Astrocyte (in vitro differentiated cells and primary cell): Measurements from ENCODE around the gene SUMF1. TPM values are rescaled to one million over a fixed set of nuclear protein-coding genes. Genes with fewer than 3 reads are reported as not detected.

Source experiments
- DNase-seq: peaks from one replicate; pipeline ENCODE4 v3.0.0-alpha.2; 2010; ENCODE audit warnings: low read depth
- FAIRE-seq: peaks from 2 replicates; lab custom pipeline; 2011; peaks lifted over from hg19 to GRCh38; lab: Jason Lieb, UNC
- H2AFZ ChIP-seq: 2 replicates; pipeline ENCODE4 v1.6.0; 2012; ENCODE audit warnings: low read depth, low read length, inconsistent platforms
- H3K27ac ChIP-seq: 2 replicates; pipeline ENCODE4 v1.5.1; 2011; ENCODE audit warnings: low read depth, low read length, inconsistent platforms
- H3K27me3 ChIP-seq: 2 replicates; pipeline ENCODE4 v1.6.0; 2011; ENCODE audit warnings: low read length, inconsistent platforms; ENCODE audit not compliant: insufficient read depth
- H3K36me3 ChIP-seq: 2 replicates; pipeline ENCODE4 v1.5.1; 2011; ENCODE audit warnings: low read length, inconsistent platforms; ENCODE audit not compliant: insufficient read depth
- H3K4me1 ChIP-seq: 2 replicates; pipeline ENCODE4 v1.5.1; 2011; ENCODE audit warnings: low read length, inconsistent platforms; ENCODE audit not compliant: insufficient read depth
- H3K4me2 ChIP-seq: 2 replicates; pipeline ENCODE4 v1.6.0; 2012; ENCODE audit warnings: low read length, inconsistent platforms
- H3K4me3 ChIP-seq: 2 replicates; pipeline ENCODE4 v1.5.1; 2011; ENCODE audit warnings: low read depth, mild to moderate bottlenecking, low read length, inconsistent platforms; ENCODE audit not compliant: insufficient read depth
- H3K79me2 ChIP-seq: 2 replicates; pipeline ENCODE4 v1.6.0; 2012; ENCODE audit warnings: mild to moderate bottlenecking, low read length, inconsistent platforms; ENCODE audit not compliant: insufficient read depth
- H3K9ac ChIP-seq: 2 replicates; pipeline ENCODE4 v1.6.0; 2012; ENCODE audit warnings: mild to moderate bottlenecking, low read length, inconsistent platforms
- H3K9me3 ChIP-seq: 2 replicates; pipeline ENCODE4 v1.5.1; 2012; ENCODE audit warnings: low read depth, mild to moderate bottlenecking, low read length, inconsistent platforms; ENCODE audit not compliant: insufficient read depth
- H4K20me1 ChIP-seq: 2 replicates; pipeline ENCODE4 v1.6.0; 2012; ENCODE audit warnings: low read length, inconsistent platforms; ENCODE audit not compliant: insufficient read depth
- H3K27ac Mint-ChIP-seq: one replicate; pipeline ENCODE4 v1.8.0; 2021; ENCODE audit warnings: mild to moderate bottlenecking, mixed read lengths; ENCODE audit not compliant: unreplicated experiment
- H3K27me3 Mint-ChIP-seq: one replicate; pipeline ENCODE4 v1.8.0; 2021; ENCODE audit warnings: low read depth, mixed read lengths; ENCODE audit not compliant: unreplicated experiment
- H3K36me3 Mint-ChIP-seq: one replicate; pipeline ENCODE4 v1.8.0; 2021; ENCODE audit warnings: low read depth, mixed read lengths; ENCODE audit not compliant: unreplicated experiment
- H3K4me1 Mint-ChIP-seq: one replicate; pipeline ENCODE4 v1.8.0; 2021; ENCODE audit warnings: low read depth, mixed read lengths; ENCODE audit not compliant: unreplicated experiment
- H3K4me3 Mint-ChIP-seq: one replicate; pipeline ENCODE4 v1.8.0; 2021; ENCODE audit warnings: mild to moderate bottlenecking, moderate library complexity, mixed read lengths; ENCODE audit not compliant: unreplicated experiment
- H3K9me3 Mint-ChIP-seq: one replicate; pipeline ENCODE4 v1.8.0; 2021; ENCODE audit warnings: mild to moderate bottlenecking, mixed read lengths; ENCODE audit not compliant: unreplicated experiment
- CTCF ChIP-seq: IDR thresholded peaks from 2 replicates; pipeline ENCODE4 v1.5.1; 2011; ENCODE audit warnings: low read depth, mild to moderate bottlenecking, inconsistent platforms, low read length, moderate library complexity; ENCODE audit not compliant: insufficient read depth
- EZH2 ChIP-seq: IDR thresholded peaks from 2 replicates; pipeline ENCODE4 v1.6.1; 2012; ENCODE audit warnings: mild to moderate bottlenecking, low read length, inconsistent platforms; ENCODE audit not compliant: insufficient read depth
- total RNA-seq: library from RNA; stranded (reverse); gene quantifications from 2 replicates; pipeline ENCODE4 v1.2.1, GENCODE V29; 2021

Gene SUMF1
- total RNA-seq, 1 donor from 2014 or later, result 17.4 TPM

GRCh38 chr3:4447295-4447999, 19.6 kb downstream of the SUMF1 start:
- no peaks in the 10 kb centered on the region for H3K79me2 ChIP-seq
- no peak overlapping the region for H3K4me3 ChIP-seq
- no peaks in the 10 kb centered on the region for H3K27me3 ChIP-seq
- Mint-ChIP-seq H3K27me3 (no peaks in the 10 kb centered on the region), H3K9me3 (no peaks in the 10 kb centered on the region), H3K4me3 (no peak overlapping the region), H3K36me3 (peaks cover under 1% of the 10 kb centered on the region), H3K4me1 (no peaks in the 10 kb centered on the region), H3K27ac (no peak overlapping the region)
- no peak for FAIRE-seq
- no peaks in the 10 kb centered on the region for H3K9me3 ChIP-seq
- no peaks in the 10 kb centered on the region for H3K36me3 ChIP-seq
- H3K4me1 ChIP-seq, result no peaks in the 10 kb centered on the region
- DNase-seq, result no peak
- TF ChIP-seq CTCF (no peak), EZH2 (no peak)
- H3K4me2 ChIP-seq, result no peak overlapping the region
- no peak overlapping the region for H2AFZ ChIP-seq
- no peak overlapping the region for H3K27ac ChIP-seq
- H4K20me1 ChIP-seq, result no peaks in the 10 kb centered on the region
- no peak overlapping the region for H3K9ac ChIP-seq

- no peak for FAIRE-seq
- H3K27ac Mint-ChIP-seq, result no peak overlapping the region
Measured at GRCh38 chr3:4440951-4441350, 26.1 kb downstream of the SUMF1 start.

More at GRCh38 chr3:4440951-4441350, 26.1 kb downstream of the SUMF1 start:
- Histone ChIP-seq H3K27me3 (no peaks in the 10 kb centered on the region), H3K27ac (no peak overlapping the region), H3K4me1 (no peaks in the 10 kb centered on the region), H3K79me2 (no peaks in the 10 kb centered on the region), H3K9me3 (no peaks in the 10 kb centered on the region), H2AFZ (no peak overlapping the region), H3K36me3 (no peaks in the 10 kb centered on the region), H3K4me2 (no peak overlapping the region), H4K20me1 (no peaks in the 10 kb centered on the region), H3K4me3 (no peak overlapping the region), H3K9ac (no peak overlapping the region)
- H3K4me1 Mint-ChIP-seq, result no peaks in the 10 kb centered on the region
- no peaks in the 10 kb centered on the region for H3K9me3 Mint-ChIP-seq
- H3K27me3 Mint-ChIP-seq, result no peaks in the 10 kb centered on the region
- peaks cover 2% of the 10 kb centered on the region for H3K36me3 Mint-ChIP-seq
- H3K4me3 Mint-ChIP-seq, result no peak overlapping the region
- TF ChIP-seq EZH2 (no peak), CTCF (no peak)
- no peak for DNase-seq
